ENCODE measurements around the gene SUCLG1. TPM values are rescaled to one million over a fixed set of nuclear protein-coding genes. Genes with fewer than 3 reads are reported as not detected.

SUCLG1 gene
- total RNA-seq, 4 donors from 2014 or later = 62.7 to 85.8 (median 74.5) TPM

GRCh38 chr2:84459944-84460429 is 907 bp upstream of the SUCLG1 start:
- H3K4me3 ChIP-seq = peak overlapping the region; percentile 84 to 87
- no peaks in the 10 kb centered on the region for H3K36me3 ChIP-seq
- no peak for ATAC-seq
- H3K9me3 ChIP-seq = no peaks in the 10 kb centered on the region
- TF ChIP-seq EP300 (IDR thresholded peaks at IDR 0.05) = no peak
- no peak for TF ChIP-seq POLR2A (IDR thresholded peaks at IDR 0.05)
- TF ChIP-seq CTCF (IDR thresholded peaks at IDR 0.05) = no peak
- TF ChIP-seq POLR2AphosphoS5 (IDR thresholded peaks at IDR 0.05) = no peak
- WGBS, 2 donors (ENCODE audit: low coverage in 1 of 2) = 7% methylated on average over 4 of the region's 4 CpGs
- no peaks in the 10 kb centered on the region for H3K27me3 ChIP-seq
- H3K4me1 ChIP-seq = peaks cover 6 to 47% (median 14%) of the 10 kb centered on the region in 3 donors
- peak overlapping the region in 3 of 4 donors; percentile 89 to 93 (median 90) for H3K27ac ChIP-seq

- peak overlapping the region; percentile 84 to 87 for H3K4me3 ChIP-seq
- no peaks in the 10 kb centered on the region for H3K27me3 ChIP-seq
- no peaks in the 10 kb centered on the region for H3K9me3 ChIP-seq
- no peak for TF ChIP-seq POLR2AphosphoS5 (IDR thresholded peaks at IDR 0.05)
- no peak for TF ChIP-seq EP300 (IDR thresholded peaks at IDR 0.05)
- TF ChIP-seq CTCF (IDR thresholded peaks at IDR 0.05) = no peak
- peak overlapping the region; percentile 78 to 93 (median 90) for H3K27ac ChIP-seq
- ATAC-seq = no peak
- H3K36me3 ChIP-seq = no peaks in the 10 kb centered on the region
- peaks cover 6 to 61% (median 14%) of the 10 kb centered on the region in 3 donors for H3K4me1 ChIP-seq
- 0% methylated on average over 9 to 10 of the region's 16 CpGs for WGBS, 2 donors (ENCODE audit: low coverage in 1 of 2)
Observed at GRCh38 chr2:84458551-84459017, 496 bp downstream of the SUCLG1 start.

- 60 to 63% methylated on average over 2 of the region's 2 CpGs for WGBS, 2 donors (ENCODE audit: low coverage in 1 of 2)
Observed at GRCh38 chr2:84457686-84458085, 1.4 kb downstream of the SUCLG1 start.

GRCh38 chr2:84456156-84456555 is 2.9 kb downstream of the SUCLG1 start:
- Histone ChIP-seq H3K4me3 (no peak overlapping the region), H3K27ac (no peak overlapping the region), H3K36me3 (no peaks in the 10 kb centered on the region), H3K4me1 (peaks cover 6 to 83% (median 14%) of the 10 kb centered on the region in 3 donors), H3K27me3 (no peaks in the 10 kb centered on the region), H3K9me3 (no peaks in the 10 kb centered on the region)
- TF ChIP-seq EP300 (IDR thresholded peaks at IDR 0.05) (no peak), CTCF (IDR thresholded peaks at IDR 0.05) (no peak), POLR2A (IDR thresholded peaks at IDR 0.05) (no peak), POLR2AphosphoS5 (IDR thresholded peaks at IDR 0.05) (no peak)
- no peak for ATAC-seq
- WGBS, 2 donors (ENCODE audit: low coverage in 1 of 2) = 58 to 73% methylated on average over 3 to 4 of the region's 4 CpGs

More at GRCh38 chr2:84457686-84458085, 1.4 kb downstream of the SUCLG1 start:
- ATAC-seq = no peak
- Histone ChIP-seq H3K4me3 (peak overlapping the region; percentile 84 to 87), H3K27me3 (no peaks in the 10 kb centered on the region), H3K27ac (no peak overlapping the region), H3K4me1 (peaks cover 6 to 70% (median 14%) of the 10 kb centered on the region in 3 donors), H3K9me3 (no peaks in the 10 kb centered on the region), H3K36me3 (no peaks in the 10 kb centered on the region)
- TF ChIP-seq EP300 (IDR thresholded peaks at IDR 0.05) = no peak
- no peak for TF ChIP-seq CTCF (IDR thresholded peaks at IDR 0.05)
- no peak for TF ChIP-seq POLR2A (IDR thresholded peaks at IDR 0.05)
- no peak for TF ChIP-seq POLR2AphosphoS5 (IDR thresholded peaks at IDR 0.05)

- no peak for ATAC-seq
- no peaks in the 10 kb centered on the region for H3K27me3 ChIP-seq
- H3K9me3 ChIP-seq = no peaks in the 10 kb centered on the region
- no peak overlapping the region for H3K4me3 ChIP-seq
- peaks cover 6 to 86% (median 15%) of the 10 kb centered on the region in 3 donors for H3K4me1 ChIP-seq
- H3K36me3 ChIP-seq = no peaks in the 10 kb centered on the region
- WGBS, 2 donors (ENCODE audit: low coverage in 1 of 2) = 65 to 95% methylated on average over 2 of the region's 2 CpGs
- TF ChIP-seq CTCF (IDR thresholded peaks at IDR 0.05) = no peak
- no peak for TF ChIP-seq POLR2A (IDR thresholded peaks at IDR 0.05)
- TF ChIP-seq EP300 (IDR thresholded peaks at IDR 0.05) = no peak
- no peak for TF ChIP-seq POLR2AphosphoS5 (IDR thresholded peaks at IDR 0.05)
- no peak overlapping the region for H3K27ac ChIP-seq
Observed at GRCh38 chr2:84454581-84454980, 4.5 kb downstream of the SUCLG1 start.

Data from gastroesophageal sphincter (tissue), 4 donors.